SHP77 treated with DMSO at 0.1 percent for 48 hours (cell line): Measurements from ENCODE around the gene ASCL3.
"Not testable (repeated sequence)": the region's sequence is repeated elsewhere in the genome, so short reads cannot be mapped to it uniquely, and the experiment has no call there.

Source experiments
- DNase-seq: peaks from one replicate; lab custom pipeline; 2025; lab: John Stamatoyannopoulos, UW

The ASCL3 gene, protein sequence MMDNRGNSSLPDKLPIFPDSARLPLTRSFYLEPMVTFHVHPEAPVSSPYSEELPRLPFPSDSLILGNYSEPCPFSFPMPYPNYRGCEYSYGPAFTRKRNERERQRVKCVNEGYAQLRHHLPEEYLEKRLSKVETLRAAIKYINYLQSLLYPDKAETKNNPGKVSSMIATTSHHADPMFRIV

GRCh38 chr11:8942518-8943066 is at the start of gene ASCL3:
Gene ASCL3 (minus strand): TSS chr11:8943016. CDS start chr11:8938161, 4,855 bp downstream.
- DNase-seq: no peak

GRCh38 chr11:8989453-8989852 is 46.6 kb upstream of the ASCL3 start:
- DNase-seq: no peak

DNA sequence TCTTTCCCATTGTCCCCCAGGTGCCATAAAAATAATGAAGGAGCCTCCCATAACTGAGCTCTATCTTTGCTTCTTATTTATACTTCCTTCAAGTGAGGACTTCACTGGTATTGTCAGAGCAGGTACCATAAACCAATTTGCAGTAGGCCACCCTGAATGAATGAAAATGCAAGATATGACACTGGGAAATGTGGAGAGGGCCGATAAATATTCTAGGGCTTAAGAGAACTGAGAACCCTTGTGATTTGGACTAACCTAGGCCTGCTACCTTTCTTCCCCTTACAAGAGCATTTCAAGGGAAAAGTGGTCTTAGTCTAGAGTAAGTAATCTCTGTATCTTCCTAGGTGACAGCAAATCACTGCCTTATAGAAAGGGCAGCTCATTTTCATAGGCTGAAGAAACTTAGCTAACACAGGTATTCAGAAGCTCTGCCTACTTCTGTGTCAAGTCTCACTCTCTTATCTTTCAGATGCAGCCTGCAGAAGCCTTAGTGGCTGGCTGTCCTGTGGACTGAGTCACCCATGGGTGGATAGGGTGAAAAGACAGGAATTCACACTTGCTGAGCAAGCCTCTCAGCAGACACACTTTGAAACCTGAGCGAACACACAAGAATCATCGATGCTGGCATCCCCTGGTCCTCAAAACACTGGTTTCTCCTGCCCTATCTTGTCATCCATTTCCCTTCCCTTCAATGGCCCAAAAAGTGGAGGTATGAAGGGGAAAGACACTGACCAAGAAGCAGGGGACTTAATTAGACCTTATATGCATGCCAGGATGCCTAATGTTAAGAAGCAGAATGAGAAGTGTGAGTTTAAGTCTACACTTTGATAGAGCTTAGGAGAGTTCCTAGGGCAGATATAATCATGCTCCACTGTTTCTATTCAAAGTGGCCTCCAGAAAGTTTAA is 45.8 kb upstream of the ASCL3 start:
- DNase-seq: no peak

DNA sequence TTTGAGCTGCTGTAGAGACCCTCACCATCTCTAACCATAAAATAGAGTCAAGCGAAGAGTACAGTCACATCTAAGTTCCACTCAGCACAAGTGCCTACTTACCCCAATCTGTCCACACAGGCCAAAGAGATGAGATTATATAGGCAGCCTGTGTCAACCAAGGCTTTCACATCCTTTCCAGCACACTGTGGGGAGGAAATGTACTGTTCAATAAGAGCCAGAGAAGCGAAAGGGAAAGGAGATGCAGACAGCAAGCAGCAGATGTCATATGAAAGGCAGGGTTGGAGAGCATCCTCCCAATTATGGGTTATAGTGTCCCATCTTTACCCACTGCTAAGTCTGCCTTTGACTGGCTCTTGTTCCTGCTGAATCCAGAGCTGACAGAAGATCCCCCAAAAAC is 44.6 kb upstream of the ASCL3 start:
- no peak for DNase-seq

GRCh38 chr11:8986772-8987171 is 44.0 kb upstream of the ASCL3 start:
- DNase-seq: not testable (repeated sequence)

DNA sequence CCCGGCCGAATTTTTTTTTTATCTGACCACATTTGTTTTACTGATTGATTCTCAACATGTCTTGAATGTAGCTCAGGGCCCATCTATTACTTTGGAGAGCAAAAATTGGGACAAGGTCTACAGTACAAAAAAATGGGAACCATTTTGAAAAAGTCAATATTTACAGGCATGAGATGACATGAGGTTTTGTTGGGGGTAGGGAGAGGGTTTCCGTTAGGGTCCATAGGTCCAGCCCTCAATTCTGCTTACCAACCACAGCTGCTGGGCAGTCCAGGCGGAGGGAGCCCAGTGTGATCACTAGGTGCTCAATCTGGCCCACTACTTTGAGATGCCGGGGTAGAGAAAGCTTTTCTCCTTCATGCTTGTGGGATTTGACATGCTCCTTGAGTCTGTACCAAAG is 42.6 kb upstream of the ASCL3 start:
- DNase-seq: no peak

DNA sequence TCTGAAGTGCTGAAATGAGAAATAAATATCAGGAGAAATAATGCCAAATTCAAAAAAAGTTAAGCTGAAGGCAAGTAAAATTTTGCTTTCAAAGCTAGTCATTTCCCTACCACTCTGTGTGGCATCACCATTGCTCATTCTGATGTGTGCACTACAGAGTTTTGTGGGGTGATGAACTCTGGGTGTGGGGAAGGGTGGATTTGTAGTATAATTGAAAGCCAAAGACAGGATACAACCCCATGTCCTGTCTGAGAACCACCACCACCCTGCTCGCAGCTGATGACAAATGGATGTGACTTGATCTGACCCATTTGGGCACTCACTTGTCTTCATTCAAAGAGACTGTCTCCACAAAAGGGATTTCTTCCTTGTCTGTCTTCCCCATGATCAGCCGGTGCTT is 40.7 kb upstream of the ASCL3 start:
- no peak for DNase-seq

GRCh38 chr11:8980485-8980884 is 37.7 kb upstream of the ASCL3 start:
- no peak for DNase-seq

- not testable (repeated sequence) for DNase-seq
Measured at GRCh38 chr11:8979365-8979764, 36.5 kb upstream of the ASCL3 start.

GRCh38 chr11:8973121-8973520 is 30.3 kb upstream of the ASCL3 start:
- DNase-seq: no peak

DNA sequence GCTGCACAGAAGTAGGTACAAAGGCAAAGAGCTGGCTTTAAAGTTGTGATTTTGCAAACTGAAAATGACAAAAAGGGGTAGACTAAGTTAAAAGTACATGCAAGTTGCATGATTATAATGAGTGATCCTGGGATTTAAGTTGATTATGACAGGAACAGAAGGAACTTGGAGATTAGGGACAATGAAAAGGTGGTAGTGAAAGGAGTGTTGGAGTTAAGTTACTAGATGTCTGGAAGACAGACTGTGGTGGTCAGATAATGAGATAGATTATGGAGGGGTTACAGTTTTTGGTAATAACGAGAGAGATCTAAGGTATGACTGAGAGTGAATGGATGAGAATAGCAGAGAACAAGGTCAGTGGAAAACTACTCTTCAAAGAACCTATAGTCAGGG is 29.1 kb upstream of the ASCL3 start:
- no peak for DNase-seq

DNA sequence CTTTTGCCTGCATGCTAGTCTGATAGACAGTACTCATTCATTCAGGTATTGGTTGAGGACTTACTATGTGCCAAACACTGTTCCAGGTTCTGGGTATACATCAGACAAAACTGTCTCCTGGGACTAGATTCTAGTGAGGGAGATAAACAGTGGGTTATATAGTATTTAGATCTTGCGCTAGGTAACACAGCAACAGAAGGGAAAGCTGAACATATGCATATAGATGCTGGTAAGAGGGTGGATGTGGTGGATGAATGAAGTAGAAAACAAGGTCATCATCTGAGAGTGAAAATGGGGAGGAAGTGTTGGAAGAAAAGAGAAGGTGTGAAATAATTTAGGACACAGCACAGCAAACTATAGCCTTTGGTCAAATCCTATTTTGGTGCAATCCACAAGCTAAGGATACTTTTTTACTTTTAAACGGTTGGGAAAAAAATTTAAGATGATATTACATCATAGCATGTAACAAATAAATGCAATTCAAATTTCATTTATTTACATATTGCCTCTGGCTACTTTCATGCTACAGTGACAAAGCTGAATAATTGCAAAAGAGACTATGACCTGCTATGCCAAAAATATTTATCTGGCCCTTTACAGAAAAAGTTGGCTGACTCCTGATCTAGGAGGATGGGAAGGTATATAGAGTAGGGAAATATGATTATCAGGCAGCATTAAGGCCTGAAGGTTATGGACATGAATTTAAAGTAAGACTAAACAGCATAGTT is 28.5 kb upstream of the ASCL3 start:
- DNase-seq: no peak

- DNase-seq: no peak
Measured at GRCh38 chr11:8967184-8967583, 24.4 kb upstream of the ASCL3 start.

GRCh38 chr11:8964324-8965320 is 21.8 kb upstream of the ASCL3 start, which contains the start of gene TMEM9B:
Gene TMEM9B (minus strand): TSS chr11:8964442. CDS start chr11:8964313, 129 bp downstream.
- peak; percentile 6 for DNase-seq

- DNase-seq: no peak
Measured at GRCh38 chr11:8963569-8964323, 20.9 kb upstream of the ASCL3 start.

DNA sequence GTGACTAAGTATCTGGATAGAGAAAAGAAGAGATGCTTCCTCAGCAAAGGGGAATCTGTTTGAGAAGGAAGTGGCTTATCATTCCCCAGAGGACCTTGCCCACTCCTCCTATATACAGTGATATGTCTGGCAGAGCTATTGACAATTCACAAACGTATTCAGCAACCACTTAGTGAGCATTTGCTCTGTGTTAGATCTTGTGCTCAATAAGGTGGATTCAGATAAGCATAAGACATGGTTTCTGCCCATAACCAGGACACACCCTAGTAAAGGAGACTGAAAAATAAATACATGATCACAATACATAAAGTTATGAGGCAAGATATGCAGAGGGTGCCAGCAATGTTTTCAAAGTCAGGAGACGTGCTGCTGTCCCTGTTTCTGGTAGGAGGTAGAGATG is 20.0 kb upstream of the ASCL3 start:
- DNase-seq: no peak

- DNase-seq: no peak
Measured at GRCh38 chr11:8961401-8961800, 18.6 kb upstream of the ASCL3 start.

DNA sequence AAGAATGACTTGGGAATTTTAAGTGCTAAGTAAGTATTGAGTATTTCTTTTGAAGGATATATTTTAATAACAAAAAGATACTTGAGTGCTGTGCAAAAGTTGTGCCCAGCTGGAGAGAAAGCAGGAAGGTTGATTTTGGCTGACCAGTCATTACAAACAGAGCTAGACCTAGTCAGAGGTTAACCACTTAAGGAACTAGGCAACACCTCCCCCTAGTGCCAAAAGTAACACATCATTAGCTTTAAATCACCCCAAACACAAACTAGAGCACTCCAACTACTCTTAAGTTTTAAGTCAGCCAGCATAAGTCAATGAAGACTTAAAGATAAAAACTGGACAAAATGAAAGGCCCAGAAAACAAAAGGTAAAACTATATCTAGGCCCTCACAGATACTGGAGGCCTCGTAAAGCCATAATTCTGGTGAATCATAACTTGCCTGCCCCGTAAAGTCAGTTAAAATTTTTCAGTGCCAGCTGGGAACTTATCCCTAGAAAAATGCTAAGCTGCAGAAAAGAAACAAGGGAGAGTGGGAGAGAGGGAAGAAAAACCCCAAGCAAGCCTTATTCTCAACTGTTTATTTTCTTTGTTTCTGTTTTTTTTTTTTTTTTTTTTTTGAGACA is 16.8 kb upstream of the ASCL3 start:
- peak; percentile 1 for DNase-seq

GRCh38 chr11:8956860-8957259 is 14.0 kb upstream of the ASCL3 start:
- DNase-seq: no peak

- no peak for DNase-seq
Measured at GRCh38 chr11:8948886-8949285, 6.1 kb upstream of the ASCL3 start.
